ENCODE measurements around the gene SPATA6L. TPM values are rescaled to one million over a fixed set of nuclear protein-coding genes. Genes with fewer than 3 reads are reported as not detected.

SPATA6L gene
- total and polyA plus RNA-seq, 2 of the 13 experiments (the other 11 are each of a cell fraction or from before 2014, with no cell fraction given), result 1.1 to 1.9 TPM

GRCh38 chr9:4679268-4680172, 13.2 kb upstream of the SPATA6L start, which contains the start of gene CDC37L1 (continued):
- peak; percentile 93 for TF ChIP-seq ZGPAT (CRISPR knock-in tag; IDR thresholded peaks at IDR 0.05)
- TF ChIP-seq SMC3 (IDR thresholded peaks at IDR 0.05; ENCODE audit: low read length), result no peak; the same call in 1 of the 2 replicates
- peak; percentile 96 for TF ChIP-seq ZNF639 (CRISPR knock-in tag; conservative IDR thresholded peaks at IDR 0.05)
- TF ChIP-seq FOSL2 (CRISPR knock-in tag; IDR thresholded peaks at IDR 0.05), result peak; percentile 43; the same call in 1 of the 2 replicates
- peak; percentile 90 for TF ChIP-seq NR2C2 (CRISPR knock-in tag; IDR thresholded peaks at IDR 0.05; ENCODE audit: borderline replicate concordance)
- TF ChIP-seq HNRNPL (IDR thresholded peaks at IDR 0.05; ENCODE audit: low read depth, low read length), result peak; percentile 89; the same call in 1 of the 2 replicates
- TF ChIP-seq FUBP1 (CRISPR knock-in tag; IDR thresholded peaks at IDR 0.05; ENCODE audit: borderline replicate concordance), result no peak
- no peak for TF ChIP-seq JARID2 (CRISPR knock-in tag; IDR thresholded peaks at IDR 0.05; ENCODE audit: insufficient replicate concordance)
- peak; percentile 57 for TF ChIP-seq PHF5A (CRISPR knock-in tag; IDR thresholded peaks at IDR 0.05; ENCODE audit: low read depth, unreplicated experiment)
- no peak for TF ChIP-seq U2AF2 (IDR thresholded peaks at IDR 0.05; ENCODE audit: low read depth, low read length)
- TF ChIP-seq NFAT5 (CRISPR knock-in tag; IDR thresholded peaks at IDR 0.05), result 0 out of 2 replicates have a peak, but pooled peaks have one; percentile 61
- TF ChIP-seq AGO1 (IDR thresholded peaks at IDR 0.05; ENCODE audit: low read depth, low read length, poor library complexity, severe bottlenecking), result peak; percentile 72
- peak; percentile 61; the same call in 1 of the 2 replicates for TF ChIP-seq ZNF737 (CRISPR knock-in tag; IDR thresholded peaks at IDR 0.05; ENCODE audit: borderline replicate concordance)
- no peak; the same call in 1 of the 2 replicates for TF ChIP-seq ZNF543 (CRISPR knock-in tag; IDR thresholded peaks at IDR 0.05)

Measured in HepG2 (cell line).